Endothelial cell of umbilical vein (primary cell): Measurements from ENCODE around the gene ATPAF1.

Source experiments
- EZH2 ChIP-seq: IDR thresholded peaks from 2 replicates; pipeline ENCODE4 v1.6.1; 2012; ENCODE audit warnings: borderline replicate concordance, low read depth, mild to moderate bottlenecking, moderate library complexity, low read length, inconsistent platforms; ENCODE audit not compliant: severe bottlenecking
- FOS ChIP-seq: IDR thresholded peaks from 2 replicates; pipeline ENCODE4 v1.6.1; 2011; ENCODE audit warnings: mild to moderate bottlenecking, low read length, moderate library complexity, borderline replicate concordance; ENCODE audit not compliant: insufficient read depth
- JUN ChIP-seq: IDR thresholded peaks from 2 replicates; pipeline ENCODE4 v1.6.1; 2011; ENCODE audit warnings: borderline replicate concordance, low read depth; ENCODE audit not compliant: insufficient read length, insufficient read depth
- MYC ChIP-seq: IDR thresholded peaks from one replicate; pipeline ENCODE4 v1.6.1; 2011; ENCODE audit warnings: mild to moderate bottlenecking, low read depth, low read length
- POLR2A ChIP-seq: IDR thresholded peaks from 2 replicates; pipeline ENCODE4 v1.6.1; 2012; ENCODE audit warnings: low read depth, mild to moderate bottlenecking, control low read depth, low read length
- POLR2AphosphoS5 ChIP-seq: IDR thresholded peaks from 2 replicates; pipeline ENCODE4 v1.6.1; 2012; ENCODE audit warnings: low read depth, mild to moderate bottlenecking, control low read depth, low read length, moderate library complexity; ENCODE audit not compliant: insufficient read depth
- TF ChIP-seq, protein P1 (sequence below), 2 donors: IDR thresholded peaks; 1 replicate in 1 of 2; 2 replicates in 1 of 2; pipeline ENCODE4 v1.5.1; 2011; ENCODE audit warnings: low read length in 2 of 2, mild to moderate bottlenecking in 2 of 2, moderate library complexity in 2 of 2, control low read depth in 1 of 2, inconsistent platforms in 1 of 2, low read depth in 1 of 2; ENCODE audit not compliant: insufficient read depth in 1 of 2; ENCODE audit errors: extremely low read depth in 1 of 2

DNA sequence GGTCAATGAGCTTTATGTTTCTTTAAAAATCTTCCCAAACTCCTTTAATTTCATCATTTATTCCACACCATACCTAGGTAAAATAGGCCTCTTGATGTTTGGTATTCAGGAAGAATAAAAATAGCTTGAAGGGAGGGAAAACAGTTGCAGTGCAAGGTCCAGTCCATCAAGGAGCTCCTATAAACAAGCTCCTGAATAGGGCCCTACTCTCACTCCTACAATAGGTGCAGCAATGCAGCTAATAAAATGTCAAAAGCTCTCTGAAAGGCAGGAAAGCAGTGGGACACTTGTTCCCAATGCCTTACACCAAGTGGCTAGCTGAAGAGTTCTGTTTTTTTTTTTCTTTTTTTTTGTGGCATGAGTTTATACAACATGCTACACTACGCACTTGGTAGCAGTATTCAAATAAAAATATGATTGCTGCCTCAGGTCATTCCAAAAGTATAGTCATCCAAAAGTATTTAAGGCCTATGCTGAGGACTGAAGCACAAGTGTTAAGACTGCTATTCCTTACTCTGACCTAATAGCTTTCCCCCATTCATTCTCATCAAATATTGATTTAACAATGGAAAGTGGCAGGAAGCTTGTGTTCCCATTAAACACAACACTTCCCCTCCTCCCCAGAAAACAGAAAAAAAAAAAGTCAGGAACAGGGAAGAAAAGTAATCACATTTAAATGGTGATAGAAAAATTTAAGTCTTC, 13.3 kb upstream of the ATPAF1 start:
- no peak for TF ChIP-seq POLR2AphosphoS5
- TF ChIP-seq, protein P1, sequence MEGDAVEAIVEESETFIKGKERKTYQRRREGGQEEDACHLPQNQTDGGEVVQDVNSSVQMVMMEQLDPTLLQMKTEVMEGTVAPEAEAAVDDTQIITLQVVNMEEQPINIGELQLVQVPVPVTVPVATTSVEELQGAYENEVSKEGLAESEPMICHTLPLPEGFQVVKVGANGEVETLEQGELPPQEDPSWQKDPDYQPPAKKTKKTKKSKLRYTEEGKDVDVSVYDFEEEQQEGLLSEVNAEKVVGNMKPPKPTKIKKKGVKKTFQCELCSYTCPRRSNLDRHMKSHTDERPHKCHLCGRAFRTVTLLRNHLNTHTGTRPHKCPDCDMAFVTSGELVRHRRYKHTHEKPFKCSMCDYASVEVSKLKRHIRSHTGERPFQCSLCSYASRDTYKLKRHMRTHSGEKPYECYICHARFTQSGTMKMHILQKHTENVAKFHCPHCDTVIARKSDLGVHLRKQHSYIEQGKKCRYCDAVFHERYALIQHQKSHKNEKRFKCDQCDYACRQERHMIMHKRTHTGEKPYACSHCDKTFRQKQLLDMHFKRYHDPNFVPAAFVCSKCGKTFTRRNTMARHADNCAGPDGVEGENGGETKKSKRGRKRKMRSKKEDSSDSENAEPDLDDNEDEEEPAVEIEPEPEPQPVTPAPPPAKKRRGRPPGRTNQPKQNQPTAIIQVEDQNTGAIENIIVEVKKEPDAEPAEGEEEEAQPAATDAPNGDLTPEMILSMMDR (IDR thresholded peaks at IDR 0.05; ENCODE audit: extremely low read depth in 1 of 2, insufficient read depth in 1 of 2, low read depth in 1 of 2, low read length in 2 of 2), result no peak
- TF ChIP-seq POLR2A, result no peak
- TF ChIP-seq EZH2, result no peak
- TF ChIP-seq MYC, result no peak
- TF ChIP-seq FOS, result no peak
- TF ChIP-seq JUN, result no peak
